Activated gamma-delta T cell treated with anti-CD3 and anti-CD28 coated beads, Interleukin-2, amount 50 U/mL, for 16 hours (primary cell): ENCODE measurements around the gene REELD1.

Experiments
- DNase-seq: peaks from one replicate; pipeline ENCODE4 v3.0.0-alpha.2; 2020; ENCODE audit warnings: low read depth

Gene REELD1

GRCh38 chr4:146269228-146269653, 54.9 kb downstream of the REELD1 start:
- no peak for DNase-seq

- no peak for DNase-seq
Observed at GRCh38 chr4:146271466-146271865, 57.1 kb downstream of the REELD1 start.

- no peak for DNase-seq
Observed at GRCh38 chr4:146273204-146273901, 59.0 kb downstream of the REELD1 start.

- DNase-seq, result no peak
Observed at GRCh38 chr4:146274774-146275173, 60.4 kb downstream of the REELD1 start.

GRCh38 chr4:146275370-146275769, 61.0 kb downstream of the REELD1 start:
- DNase-seq, result no peak

GRCh38 chr4:146278986-146279385, 64.6 kb downstream of the REELD1 start:
- no peak for DNase-seq
